ENCODE results near the gene NPVF. TPM values are rescaled to one million over a fixed set of nuclear protein-coding genes. Genes with fewer than 3 reads are reported as not detected.

The NPVF gene
- total RNA-seq, 1 experiment from 2014 or later: not detected

GRCh38 chr7:25259487-25260243, 31.4 kb upstream of the NPVF start:
- Mint-ChIP-seq H3K27me3 (ENCODE audit: insufficient read depth, unreplicated experiment) (peaks cover 19% of the 10 kb centered on the region), H3K36me3 (ENCODE audit: insufficient read depth, unreplicated experiment) (no peaks in the 10 kb centered on the region), H3K4me1 (ENCODE audit: low read depth, unreplicated experiment) (no peaks in the 10 kb centered on the region), H3K27ac (ENCODE audit: unreplicated experiment) (no peak overlapping the region), H3K4me3 (ENCODE audit: unreplicated experiment) (no peak overlapping the region), H3K9me3 (ENCODE audit: unreplicated experiment) (no peaks in the 10 kb centered on the region)
- H3K9me3 ChIP-seq: no peaks in the 10 kb centered on the region
- no peaks in the 10 kb centered on the region; the same call in 1 of the 2 replicates for H3K27me3 ChIP-seq (replicated peaks; ENCODE audit: control insufficient read depth, insufficient read depth, low read length)
- no peak overlapping the region for H3K4me3 ChIP-seq (ENCODE audit: low read depth, low read length)
- no peaks in the 10 kb centered on the region for H3K4me1 ChIP-seq
- peak; percentile 81 to 85 for TF ChIP-seq CTCF (IDR thresholded peaks at IDR 0.05; ENCODE audit: insufficient read depth in 1 of 2, low read depth in 1 of 2, low read length in 1 of 2, severe bottlenecking in 1 of 2, unreplicated experiment in 1 of 2)
- intact Hi-C loops (cut with micrococcal nuclease; ENCODE audit: unreplicated experiment): loop anchor here (1.0 kb wide), 3 partner anchors 130 to 592 kb away; no protein-coding TSS in a partner anchor
- CTCF ChIA-PET: interaction anchor here (0.5 to 1.6 kb wide), 18 partner anchors 9 to 1829 kb away, joined by 3 to 7 read pairs (median 4); a partner anchor contains a TSS
- POLR2A ChIA-PET: no interaction called here
- DNase-seq: peak; percentile 69 to 72
- H3K36me3 ChIP-seq (ENCODE audit: control insufficient read depth, insufficient read depth, low read length): no peaks in the 10 kb centered on the region
- no TSS peak for BruUV-seq (replicated peaks)

- Mint-ChIP-seq H3K27ac (ENCODE audit: unreplicated experiment) (no peak overlapping the region), H3K27me3 (ENCODE audit: insufficient read depth, unreplicated experiment) (peaks cover 9% of the 10 kb centered on the region), H3K36me3 (ENCODE audit: insufficient read depth, unreplicated experiment) (no peaks in the 10 kb centered on the region), H3K9me3 (ENCODE audit: unreplicated experiment) (no peaks in the 10 kb centered on the region), H3K4me1 (ENCODE audit: low read depth, unreplicated experiment) (no peaks in the 10 kb centered on the region), H3K4me3 (ENCODE audit: unreplicated experiment) (no peak overlapping the region)
- ChIA-PET CTCF (interaction anchor here (1.1 to 1.3 kb wide), 3 partner anchors 12 to 133 kb away, joined by 3 read pairs; a partner anchor contains a TSS), POLR2A (no interaction called here)
- TF ChIP-seq CTCF (IDR thresholded peaks at IDR 0.05; ENCODE audit: insufficient read depth in 1 of 2, low read depth in 1 of 2, low read length in 1 of 2, severe bottlenecking in 1 of 2, unreplicated experiment in 1 of 2): no peak
- intact Hi-C loops (cut with micrococcal nuclease; ENCODE audit: unreplicated experiment): no loop called here
- BruUV-seq (replicated peaks): no TSS peak
- no peak for DNase-seq
- H3K4me3 ChIP-seq (ENCODE audit: low read depth, low read length): no peak overlapping the region
- H3K4me1 ChIP-seq: no peaks in the 10 kb centered on the region
- no peaks in the 10 kb centered on the region for H3K36me3 ChIP-seq (ENCODE audit: control insufficient read depth, insufficient read depth, low read length)
- no peaks in the 10 kb centered on the region for H3K9me3 ChIP-seq
- H3K27me3 ChIP-seq (replicated peaks; ENCODE audit: control insufficient read depth, insufficient read depth, low read length): no peaks in the 10 kb centered on the region
These were observed 28.1 kb upstream of the NPVF start for GRCh38 chr7:25256333-25256819.

- H3K36me3 Mint-ChIP-seq (ENCODE audit: insufficient read depth, unreplicated experiment): no peaks in the 10 kb centered on the region
- no peak overlapping the region for H3K4me3 ChIP-seq (ENCODE audit: low read depth, low read length)
- no peak for DNase-seq
- ChIA-PET CTCF (interaction anchor here (1.1 to 1.3 kb wide), 3 partner anchors 11 to 134 kb away, joined by 3 read pairs; a partner anchor contains a TSS), POLR2A (no interaction called here)
- H3K4me1 Mint-ChIP-seq (ENCODE audit: low read depth, unreplicated experiment): no peaks in the 10 kb centered on the region
- intact Hi-C loops (cut with micrococcal nuclease; ENCODE audit: unreplicated experiment): no loop called here
- H3K4me1 ChIP-seq: no peaks in the 10 kb centered on the region
- no TSS peak for BruUV-seq (replicated peaks)
- H3K9me3 ChIP-seq: no peaks in the 10 kb centered on the region
- peaks cover 9% of the 10 kb centered on the region for H3K27me3 Mint-ChIP-seq (ENCODE audit: insufficient read depth, unreplicated experiment)
- no peak overlapping the region for H3K27ac Mint-ChIP-seq (ENCODE audit: unreplicated experiment)
- no peaks in the 10 kb centered on the region for H3K9me3 Mint-ChIP-seq (ENCODE audit: unreplicated experiment)
- TF ChIP-seq CTCF (IDR thresholded peaks at IDR 0.05; ENCODE audit: insufficient read depth in 1 of 2, low read depth in 1 of 2, low read length in 1 of 2, severe bottlenecking in 1 of 2, unreplicated experiment in 1 of 2): no peak
- no peak overlapping the region for H3K4me3 Mint-ChIP-seq (ENCODE audit: unreplicated experiment)
- H3K27me3 ChIP-seq (replicated peaks; ENCODE audit: control insufficient read depth, insufficient read depth, low read length): no peaks in the 10 kb centered on the region
- H3K36me3 ChIP-seq (ENCODE audit: control insufficient read depth, insufficient read depth, low read length): no peaks in the 10 kb centered on the region
These were observed 27.5 kb upstream of the NPVF start for GRCh38 chr7:25255611-25256332.
